ENCODE data around the gene INO80E. TPM values are rescaled to one million over a fixed set of nuclear protein-coding genes. Genes with fewer than 3 reads are reported as not detected.

Gene INO80E
- polyA plus RNA-seq, 2 of the 4 experiments (the other 2 are of a cell fraction) = 41.3 to 89.0 TPM

DNA sequence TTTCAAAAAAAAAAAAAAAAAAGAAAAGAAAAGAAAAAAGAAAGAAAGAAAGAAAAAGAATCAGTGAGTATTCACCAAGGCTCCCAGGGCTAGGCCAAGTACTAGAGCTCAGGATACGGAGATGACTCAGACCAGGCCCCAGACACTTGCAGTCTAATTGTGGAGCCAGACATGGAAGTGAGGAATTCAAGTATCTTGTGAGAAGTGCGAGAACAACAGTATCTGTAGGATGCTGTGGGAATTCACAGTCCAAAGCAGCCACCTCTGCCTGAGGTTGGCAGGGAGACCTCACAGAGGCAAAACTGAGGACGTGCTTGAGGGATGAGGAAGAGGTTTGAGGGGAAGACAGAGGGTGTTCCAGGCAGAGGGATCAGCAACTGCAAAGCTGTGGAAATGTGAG, 55.5 kb downstream of the INO80E start:
- WGBS (ENCODE audit: missing lambda C conversion rate) = 81% methylated on average over 3 of the region's 3 CpGs
- POLR2A ChIA-PET = no interaction called here
- ATAC-seq (no peak), FAIRE-seq (no peak), DNase-seq (ENCODE audit: low read depth in 1 of 2, low spot score in 1 of 2) (no peak)
- Histone ChIP-seq H3K9me3 (no peaks in the 10 kb centered on the region), H3K4me2 (no peak overlapping the region), H3K4me1 (peaks cover 22% of the 10 kb centered on the region), H3K4me3 (no peak overlapping the region), H3K27ac (no peak overlapping the region)
- TF ChIP-seq MAFK (IDR thresholded peaks at IDR 0.05; ENCODE audit: partially characterized antibody) (no peak), HES2 (IDR thresholded peaks at IDR 0.05) (no peak), BHLHE40 (IDR thresholded peaks at IDR 0.05; ENCODE audit: low read depth, low read length) (no peak), FOSL2 (IDR thresholded peaks at IDR 0.05) (no peak), FOSL2 (CRISPR knock-in tag; IDR thresholded peaks at IDR 0.05) (no peak), SMC3 (IDR thresholded peaks at IDR 0.05) (no peak), MYC (IDR thresholded peaks at IDR 0.05; ENCODE audit: borderline replicate concordance, low read length) (no peak), ZC3H11A (IDR thresholded peaks at IDR 0.05) (no peak), ATOH8 (CRISPR knock-in tag; IDR thresholded peaks at IDR 0.05; ENCODE audit: low read depth) (no peak), EHF (CRISPR knock-in tag; IDR thresholded peaks at IDR 0.05) (no peak), KDM5A (IDR thresholded peaks at IDR 0.05) (no peak), POLR2AphosphoS2 (conservative IDR thresholded peaks at IDR 0.05; ENCODE audit: low read length) (no peak), CHD2 (IDR thresholded peaks at IDR 0.05; ENCODE audit: low read length, partially characterized antibody) (no peak)
- TF ChIP-seq, protein P1, sequence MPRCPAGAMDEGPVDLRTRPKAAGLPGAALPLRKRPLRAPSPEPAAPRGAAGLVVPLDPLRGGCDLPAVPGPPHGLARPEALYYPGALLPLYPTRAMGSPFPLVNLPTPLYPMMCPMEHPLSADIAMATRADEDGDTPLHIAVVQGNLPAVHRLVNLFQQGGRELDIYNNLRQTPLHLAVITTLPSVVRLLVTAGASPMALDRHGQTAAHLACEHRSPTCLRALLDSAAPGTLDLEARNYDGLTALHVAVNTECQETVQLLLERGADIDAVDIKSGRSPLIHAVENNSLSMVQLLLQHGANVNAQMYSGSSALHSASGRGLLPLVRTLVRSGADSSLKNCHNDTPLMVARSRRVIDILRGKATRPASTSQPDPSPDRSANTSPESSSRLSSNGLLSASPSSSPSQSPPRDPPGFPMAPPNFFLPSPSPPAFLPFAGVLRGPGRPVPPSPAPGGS (IDR thresholded peaks at IDR 0.05) = no peak
- TF ChIP-seq, protein P2, sequence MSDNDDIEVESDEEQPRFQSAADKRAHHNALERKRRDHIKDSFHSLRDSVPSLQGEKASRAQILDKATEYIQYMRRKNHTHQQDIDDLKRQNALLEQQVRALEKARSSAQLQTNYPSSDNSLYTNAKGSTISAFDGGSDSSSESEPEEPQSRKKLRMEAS (IDR thresholded peaks at IDR 0.05) = no peak
- TF ChIP-seq, protein P3, sequence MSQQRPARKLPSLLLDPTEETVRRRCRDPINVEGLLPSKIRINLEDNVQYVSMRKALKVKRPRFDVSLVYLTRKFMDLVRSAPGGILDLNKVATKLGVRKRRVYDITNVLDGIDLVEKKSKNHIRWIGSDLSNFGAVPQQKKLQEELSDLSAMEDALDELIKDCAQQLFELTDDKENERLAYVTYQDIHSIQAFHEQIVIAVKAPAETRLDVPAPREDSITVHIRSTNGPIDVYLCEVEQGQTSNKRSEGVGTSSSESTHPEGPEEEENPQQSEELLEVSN (IDR thresholded peaks at IDR 0.05; ENCODE audit: borderline replicate concordance, low read depth) = no peak
- CTCF ChIA-PET = interaction anchor here (0.5 to 2.1 kb wide), 5 partner anchors 9 to 306 kb away, joined by 3 to 10 read pairs (median 4); no protein-coding TSS in a partner anchor

GRCh38 chr16:30052671-30053372, 56.8 kb downstream of the INO80E start:
- ATAC-seq = peak; percentile 74 to 81
- H3K4me2 ChIP-seq = peak overlapping the region; percentile 96
- ChIA-PET POLR2A (interaction anchor here (1.0 to 4.6 kb wide), 2 partner anchors 13 to 39 kb away, joined by 3 to 51 read pairs; partner anchors contain the start of gene ALDOA), CTCF (interaction anchor here (0.8 to 4.6 kb wide), 6 partner anchors 9 to 262 kb away, joined by 3 to 44 read pairs (median 6); partner anchors contain the start of genes ALDOA, KIF22 and TBX6)
- H3K9me3 ChIP-seq = no peaks in the 10 kb centered on the region
- peaks cover 22% of the 10 kb centered on the region for H3K4me1 ChIP-seq
- DNase-seq (ENCODE audit: low read depth in 1 of 2, low spot score in 1 of 2) = peak; percentile 94
- H3K27ac ChIP-seq = peak overlapping the region; percentile 69 to 88
- no peak for FAIRE-seq
- 5% methylated on average over 52 of the region's 58 CpGs for WGBS (ENCODE audit: missing lambda C conversion rate)
- peak overlapping the region; percentile 81 for H3K4me3 ChIP-seq
- peak; percentile 77 for TF ChIP-seq RFX5 (IDR thresholded peaks at IDR 0.05)
- no peak for TF ChIP-seq HDAC2 (IDR thresholded peaks at IDR 0.05)
- TF ChIP-seq GATA3 (IDR thresholded peaks at IDR 0.05; ENCODE audit: borderline replicate concordance) = no peak
- TF ChIP-seq, protein P2 (IDR thresholded peaks at IDR 0.05) = peak; percentile 100
- TF ChIP-seq HOXB5 (CRISPR knock-in tag; IDR thresholded peaks at IDR 0.05) = peak; percentile 66
- peak; percentile 64 for TF ChIP-seq ZC3H11A (IDR thresholded peaks at IDR 0.05)
- peak in 1 of 2 experiments; percentile 45; a peak in 1 of 5 replicates for TF ChIP-seq JUN (IDR thresholded peaks at IDR 0.05)
- peak; percentile 57 for TF ChIP-seq CHD2 (IDR thresholded peaks at IDR 0.05; ENCODE audit: low read length, partially characterized antibody)
- no peak for TF ChIP-seq HOXA7 (CRISPR knock-in tag; IDR thresholded peaks at IDR 0.05)
- TF ChIP-seq, protein P3 (IDR thresholded peaks at IDR 0.05; ENCODE audit: borderline replicate concordance, low read depth) = peak; percentile 100
- no peak for TF ChIP-seq FOXS1 (CRISPR knock-in tag; IDR thresholded peaks at IDR 0.05)
- TF ChIP-seq EHF (CRISPR knock-in tag; IDR thresholded peaks at IDR 0.05) = peak; percentile 80; the same call in 1 of the 2 replicates
- no peak for TF ChIP-seq BHLHE40 (IDR thresholded peaks at IDR 0.05; ENCODE audit: low read depth, low read length)
- TF ChIP-seq, protein P4, sequence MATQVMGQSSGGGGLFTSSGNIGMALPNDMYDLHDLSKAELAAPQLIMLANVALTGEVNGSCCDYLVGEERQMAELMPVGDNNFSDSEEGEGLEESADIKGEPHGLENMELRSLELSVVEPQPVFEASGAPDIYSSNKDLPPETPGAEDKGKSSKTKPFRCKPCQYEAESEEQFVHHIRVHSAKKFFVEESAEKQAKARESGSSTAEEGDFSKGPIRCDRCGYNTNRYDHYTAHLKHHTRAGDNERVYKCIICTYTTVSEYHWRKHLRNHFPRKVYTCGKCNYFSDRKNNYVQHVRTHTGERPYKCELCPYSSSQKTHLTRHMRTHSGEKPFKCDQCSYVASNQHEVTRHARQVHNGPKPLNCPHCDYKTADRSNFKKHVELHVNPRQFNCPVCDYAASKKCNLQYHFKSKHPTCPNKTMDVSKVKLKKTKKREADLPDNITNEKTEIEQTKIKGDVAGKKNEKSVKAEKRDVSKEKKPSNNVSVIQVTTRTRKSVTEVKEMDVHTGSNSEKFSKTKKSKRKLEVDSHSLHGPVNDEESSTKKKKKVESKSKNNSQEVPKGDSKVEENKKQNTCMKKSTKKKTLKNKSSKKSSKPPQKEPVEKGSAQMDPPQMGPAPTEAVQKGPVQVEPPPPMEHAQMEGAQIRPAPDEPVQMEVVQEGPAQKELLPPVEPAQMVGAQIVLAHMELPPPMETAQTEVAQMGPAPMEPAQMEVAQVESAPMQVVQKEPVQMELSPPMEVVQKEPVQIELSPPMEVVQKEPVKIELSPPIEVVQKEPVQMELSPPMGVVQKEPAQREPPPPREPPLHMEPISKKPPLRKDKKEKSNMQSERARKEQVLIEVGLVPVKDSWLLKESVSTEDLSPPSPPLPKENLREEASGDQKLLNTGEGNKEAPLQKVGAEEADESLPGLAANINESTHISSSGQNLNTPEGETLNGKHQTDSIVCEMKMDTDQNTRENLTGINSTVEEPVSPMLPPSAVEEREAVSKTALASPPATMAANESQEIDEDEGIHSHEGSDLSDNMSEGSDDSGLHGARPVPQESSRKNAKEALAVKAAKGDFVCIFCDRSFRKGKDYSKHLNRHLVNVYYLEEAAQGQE (IDR thresholded peaks at IDR 0.05) = peak; percentile 40
- peak; percentile 85 for TF ChIP-seq HOXB13 (CRISPR knock-in tag; IDR thresholded peaks at IDR 0.05; ENCODE audit: low read depth)
- no peak for TF ChIP-seq TFCP2L1 (CRISPR knock-in tag; IDR thresholded peaks at IDR 0.05)
- peak; percentile 66; the same call in 1 of the 2 replicates for TF ChIP-seq ATOH8 (CRISPR knock-in tag; IDR thresholded peaks at IDR 0.05; ENCODE audit: low read depth)
- no peak for TF ChIP-seq HEYL (CRISPR knock-in tag; IDR thresholded peaks at IDR 0.05)

Measured in A549 (cell line).